Measurements from ENCODE around the gene ENO1. TPM values are rescaled to one million over a fixed set of nuclear protein-coding genes. Genes with fewer than 3 reads are reported as not detected.
A peak's percentile ranks its signal among the peaks of the same experiment; 100 is the strongest.

ENO1 gene
- total and polyA plus RNA-seq, 9 of the 15 experiments (the other 6 are each of a cell fraction or from before 2014, with no cell fraction given) = 2,249 to 7,472 (median 2,868) TPM

DNA sequence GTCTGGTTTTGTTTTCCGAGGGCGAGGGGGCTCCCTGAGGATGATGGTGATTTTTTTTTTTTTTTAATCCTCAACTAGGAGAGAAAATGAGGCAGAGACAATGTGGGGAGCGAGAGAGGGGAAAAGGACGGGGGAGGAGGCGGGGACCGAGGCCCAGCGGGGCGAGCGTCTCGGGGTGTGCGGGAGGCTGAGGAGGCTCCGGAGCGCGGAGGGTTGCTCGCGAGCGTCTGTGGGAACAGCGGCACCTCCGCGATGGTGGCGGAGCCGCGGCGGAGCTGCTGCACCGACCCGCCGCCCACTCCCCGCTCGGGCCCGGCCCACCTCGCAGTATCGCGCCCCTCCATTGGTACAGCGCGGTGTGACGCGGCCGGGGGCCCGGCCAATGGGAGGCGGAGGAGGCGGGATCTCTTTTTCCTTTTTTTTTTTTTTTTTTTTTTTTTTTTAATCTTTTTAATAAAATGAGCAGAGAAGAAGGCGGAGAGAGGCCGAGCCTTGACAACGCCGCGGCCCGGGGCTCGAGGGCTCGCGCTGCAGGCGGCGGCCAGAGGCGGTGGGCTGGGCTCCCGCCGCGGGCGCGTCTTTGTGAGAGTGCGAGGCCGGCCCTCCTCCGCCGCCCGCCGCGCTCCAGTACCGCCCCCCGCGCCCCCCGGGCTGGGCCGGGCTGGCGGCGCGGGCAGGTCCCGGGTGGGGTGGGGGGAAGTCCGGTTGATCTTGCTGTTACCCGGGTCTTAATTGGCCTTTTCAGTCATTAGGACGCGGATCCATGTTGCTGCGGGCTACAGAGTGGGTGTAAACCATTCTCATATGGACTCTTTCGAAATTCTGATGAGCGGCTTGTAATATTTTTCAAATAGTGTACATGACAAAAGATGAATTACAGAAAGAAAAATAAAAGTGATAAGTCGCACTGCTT is 60.8 kb downstream of the ENO1 start, which contains the start of gene RERE (continued):
- TF ChIP-seq, protein P1, sequence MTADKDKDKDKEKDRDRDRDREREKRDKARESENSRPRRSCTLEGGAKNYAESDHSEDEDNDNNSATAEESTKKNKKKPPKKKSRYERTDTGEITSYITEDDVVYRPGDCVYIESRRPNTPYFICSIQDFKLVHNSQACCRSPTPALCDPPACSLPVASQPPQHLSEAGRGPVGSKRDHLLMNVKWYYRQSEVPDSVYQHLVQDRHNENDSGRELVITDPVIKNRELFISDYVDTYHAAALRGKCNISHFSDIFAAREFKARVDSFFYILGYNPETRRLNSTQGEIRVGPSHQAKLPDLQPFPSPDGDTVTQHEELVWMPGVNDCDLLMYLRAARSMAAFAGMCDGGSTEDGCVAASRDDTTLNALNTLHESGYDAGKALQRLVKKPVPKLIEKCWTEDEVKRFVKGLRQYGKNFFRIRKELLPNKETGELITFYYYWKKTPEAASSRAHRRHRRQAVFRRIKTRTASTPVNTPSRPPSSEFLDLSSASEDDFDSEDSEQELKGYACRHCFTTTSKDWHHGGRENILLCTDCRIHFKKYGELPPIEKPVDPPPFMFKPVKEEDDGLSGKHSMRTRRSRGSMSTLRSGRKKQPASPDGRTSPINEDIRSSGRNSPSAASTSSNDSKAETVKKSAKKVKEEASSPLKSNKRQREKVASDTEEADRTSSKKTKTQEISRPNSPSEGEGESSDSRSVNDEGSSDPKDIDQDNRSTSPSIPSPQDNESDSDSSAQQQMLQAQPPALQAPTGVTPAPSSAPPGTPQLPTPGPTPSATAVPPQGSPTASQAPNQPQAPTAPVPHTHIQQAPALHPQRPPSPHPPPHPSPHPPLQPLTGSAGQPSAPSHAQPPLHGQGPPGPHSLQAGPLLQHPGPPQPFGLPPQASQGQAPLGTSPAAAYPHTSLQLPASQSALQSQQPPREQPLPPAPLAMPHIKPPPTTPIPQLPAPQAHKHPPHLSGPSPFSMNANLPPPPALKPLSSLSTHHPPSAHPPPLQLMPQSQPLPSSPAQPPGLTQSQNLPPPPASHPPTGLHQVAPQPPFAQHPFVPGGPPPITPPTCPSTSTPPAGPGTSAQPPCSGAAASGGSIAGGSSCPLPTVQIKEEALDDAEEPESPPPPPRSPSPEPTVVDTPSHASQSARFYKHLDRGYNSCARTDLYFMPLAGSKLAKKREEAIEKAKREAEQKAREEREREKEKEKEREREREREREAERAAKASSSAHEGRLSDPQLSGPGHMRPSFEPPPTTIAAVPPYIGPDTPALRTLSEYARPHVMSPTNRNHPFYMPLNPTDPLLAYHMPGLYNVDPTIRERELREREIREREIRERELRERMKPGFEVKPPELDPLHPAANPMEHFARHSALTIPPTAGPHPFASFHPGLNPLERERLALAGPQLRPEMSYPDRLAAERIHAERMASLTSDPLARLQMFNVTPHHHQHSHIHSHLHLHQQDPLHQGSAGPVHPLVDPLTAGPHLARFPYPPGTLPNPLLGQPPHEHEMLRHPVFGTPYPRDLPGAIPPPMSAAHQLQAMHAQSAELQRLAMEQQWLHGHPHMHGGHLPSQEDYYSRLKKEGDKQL (CRISPR knock-in tag; IDR thresholded peaks at IDR 0.05; ENCODE audit: borderline replicate concordance) = no peak
- TF ChIP-seq NR4A1 (CRISPR knock-in tag; IDR thresholded peaks at IDR 0.05) = no peak
- TF ChIP-seq NR4A1 (tag; IDR thresholded peaks at IDR 0.05) = 0 out of 2 replicates have a peak, but pooled peaks have one; percentile 60
- TF ChIP-seq, protein P2, sequence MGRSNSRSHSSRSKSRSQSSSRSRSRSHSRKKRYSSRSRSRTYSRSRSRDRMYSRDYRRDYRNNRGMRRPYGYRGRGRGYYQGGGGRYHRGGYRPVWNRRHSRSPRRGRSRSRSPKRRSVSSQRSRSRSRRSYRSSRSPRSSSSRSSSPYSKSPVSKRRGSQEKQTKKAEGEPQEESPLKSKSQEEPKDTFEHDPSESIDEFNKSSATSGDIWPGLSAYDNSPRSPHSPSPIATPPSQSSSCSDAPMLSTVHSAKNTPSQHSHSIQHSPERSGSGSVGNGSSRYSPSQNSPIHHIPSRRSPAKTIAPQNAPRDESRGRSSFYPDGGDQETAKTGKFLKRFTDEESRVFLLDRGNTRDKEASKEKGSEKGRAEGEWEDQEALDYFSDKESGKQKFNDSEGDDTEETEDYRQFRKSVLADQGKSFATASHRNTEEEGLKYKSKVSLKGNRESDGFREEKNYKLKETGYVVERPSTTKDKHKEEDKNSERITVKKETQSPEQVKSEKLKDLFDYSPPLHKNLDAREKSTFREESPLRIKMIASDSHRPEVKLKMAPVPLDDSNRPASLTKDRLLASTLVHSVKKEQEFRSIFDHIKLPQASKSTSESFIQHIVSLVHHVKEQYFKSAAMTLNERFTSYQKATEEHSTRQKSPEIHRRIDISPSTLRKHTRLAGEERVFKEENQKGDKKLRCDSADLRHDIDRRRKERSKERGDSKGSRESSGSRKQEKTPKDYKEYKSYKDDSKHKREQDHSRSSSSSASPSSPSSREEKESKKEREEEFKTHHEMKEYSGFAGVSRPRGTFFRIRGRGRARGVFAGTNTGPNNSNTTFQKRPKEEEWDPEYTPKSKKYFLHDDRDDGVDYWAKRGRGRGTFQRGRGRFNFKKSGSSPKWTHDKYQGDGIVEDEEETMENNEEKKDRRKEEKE (IDR thresholded peaks at IDR 0.05; ENCODE audit: borderline replicate concordance in 1 of 2, control insufficient read depth in 1 of 2, low read depth in 2 of 2, low read length in 1 of 2) = 0 out of 4 replicates have a peak, but pooled peaks of 1 of the 2 experiments have one; percentile 50
- TF ChIP-seq NFIX (CRISPR knock-in tag; IDR thresholded peaks at IDR 0.05; ENCODE audit: low read depth) = no peak
- TF ChIP-seq ZNF140 (CRISPR knock-in tag; IDR thresholded peaks at IDR 0.05) = no peak
- TF ChIP-seq SAFB (IDR thresholded peaks at IDR 0.05; ENCODE audit: borderline replicate concordance, low read depth, low read length) = peak; percentile 71; the same call in 1 of the 2 replicates
- no peak for TF ChIP-seq HDGF (IDR thresholded peaks at IDR 0.05)
- no peak for TF ChIP-seq ETV1 (tag; conservative IDR thresholded peaks at IDR 0.05; ENCODE audit: low read depth)
- TF ChIP-seq, protein P3, sequence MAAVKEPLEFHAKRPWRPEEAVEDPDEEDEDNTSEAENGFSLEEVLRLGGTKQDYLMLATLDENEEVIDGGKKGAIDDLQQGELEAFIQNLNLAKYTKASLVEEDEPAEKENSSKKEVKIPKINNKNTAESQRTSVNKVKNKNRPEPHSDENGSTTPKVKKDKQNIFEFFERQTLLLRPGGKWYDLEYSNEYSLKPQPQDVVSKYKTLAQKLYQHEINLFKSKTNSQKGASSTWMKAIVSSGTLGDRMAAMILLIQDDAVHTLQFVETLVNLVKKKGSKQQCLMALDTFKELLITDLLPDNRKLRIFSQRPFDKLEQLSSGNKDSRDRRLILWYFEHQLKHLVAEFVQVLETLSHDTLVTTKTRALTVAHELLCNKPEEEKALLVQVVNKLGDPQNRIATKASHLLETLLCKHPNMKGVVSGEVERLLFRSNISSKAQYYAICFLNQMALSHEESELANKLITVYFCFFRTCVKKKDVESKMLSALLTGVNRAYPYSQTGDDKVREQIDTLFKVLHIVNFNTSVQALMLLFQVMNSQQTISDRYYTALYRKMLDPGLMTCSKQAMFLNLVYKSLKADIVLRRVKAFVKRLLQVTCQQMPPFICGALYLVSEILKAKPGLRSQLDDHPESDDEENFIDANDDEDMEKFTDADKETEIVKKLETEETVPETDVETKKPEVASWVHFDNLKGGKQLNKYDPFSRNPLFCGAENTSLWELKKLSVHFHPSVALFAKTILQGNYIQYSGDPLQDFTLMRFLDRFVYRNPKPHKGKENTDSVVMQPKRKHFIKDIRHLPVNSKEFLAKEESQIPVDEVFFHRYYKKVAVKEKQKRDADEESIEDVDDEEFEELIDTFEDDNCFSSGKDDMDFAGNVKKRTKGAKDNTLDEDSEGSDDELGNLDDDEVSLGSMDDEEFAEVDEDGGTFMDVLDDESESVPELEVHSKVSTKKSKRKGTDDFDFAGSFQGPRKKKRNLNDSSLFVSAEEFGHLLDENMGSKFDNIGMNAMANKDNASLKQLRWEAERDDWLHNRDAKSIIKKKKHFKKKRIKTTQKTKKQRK (IDR thresholded peaks at IDR 0.05; ENCODE audit: borderline replicate concordance, low read depth, low read length) = no peak
- no peak for TF ChIP-seq FOSL1 (tag; conservative IDR thresholded peaks at IDR 0.05)
